CD14-positive monocyte (primary cell): ENCODE results near the gene NRG3. TPM values are rescaled to one million over a fixed set of nuclear protein-coding genes. Genes with fewer than 3 reads are reported as not detected.

Experiments used
- DNase-seq, 3 donors: peaks; one replicate each; pipeline ENCODE4 v3.0.0-alpha.2; 2011 to 2022
- H2AFZ ChIP-seq: 2 replicates; pipeline ENCODE4 v1.6.0; 2012; ENCODE audit warnings: mild to moderate bottlenecking, low read depth, low read length, inconsistent platforms; ENCODE audit not compliant: insufficient read depth, poor library complexity, severe bottlenecking
- H3K27ac ChIP-seq, 2 donors: 1 replicate in 1 of 2; 2 replicates in 1 of 2; pipeline ENCODE4 v1.5.1; 2012 to 2013; ENCODE audit warnings: low read length in 2 of 2, control low read depth in 1 of 2, inconsistent platforms in 1 of 2, low read depth in 1 of 2, mild to moderate bottlenecking in 1 of 2
- H3K27me3 ChIP-seq, 2 donors: one replicate each; pipeline versions ENCODE4 v1.6.0 to v1.6.1; 2011 to 2013; ENCODE audit warnings: low read length in 2 of 2; ENCODE audit not compliant: control insufficient read depth in 2 of 2, insufficient read depth in 2 of 2
- H3K36me3 ChIP-seq, 2 donors: replicated peaks in 1 of 2; 1 replicate in 1 of 2; 2 replicates in 1 of 2; pipeline versions ENCODE4 v1.5.1 to v1.6.1; 2012 to 2013; ENCODE audit warnings: low read length in 2 of 2, control low read depth in 1 of 2, inconsistent platforms in 1 of 2, mild to moderate bottlenecking in 1 of 2; ENCODE audit not compliant: insufficient read depth in 2 of 2, control insufficient read depth in 1 of 2
- H3K4me1 ChIP-seq, 2 donors: 1 replicate in 1 of 2; 2 replicates in 1 of 2; pipeline versions ENCODE4 v1.5.1 to v1.6.1; 2012 to 2013; ENCODE audit warnings: low read length in 2 of 2, control low read depth in 1 of 2, inconsistent platforms in 1 of 2, mild to moderate bottlenecking in 1 of 2, moderate library complexity in 1 of 2; ENCODE audit not compliant: insufficient read depth in 2 of 2, control insufficient read depth in 1 of 2
- H3K4me2 ChIP-seq: replicated peaks from 2 replicates; pipeline ENCODE3; 2012; ENCODE audit warnings: low read length, moderate library complexity, mild to moderate bottlenecking; ENCODE audit not compliant: poor library complexity, severe bottlenecking; ENCODE audit errors: extremely low read depth
- H3K4me3 ChIP-seq, 3 experiments: fragments of 200-600 bp in 1 of 3; sonication (generic) in 1 of 3; replicated peaks in 1 of 3; 1 replicate in 2 of 3; 2 replicates in 1 of 3; pipeline ENCODE4 v1.5.1; 2011 to 2013; ENCODE audit warnings: low read length in 3 of 3, mild to moderate bottlenecking in 3 of 3, control low read depth in 2 of 3, low read depth in 2 of 3, inconsistent platforms in 1 of 3, moderate library complexity in 1 of 3
- H3K79me2 ChIP-seq: 2 replicates; pipeline ENCODE4 v1.6.0; 2012; ENCODE audit warnings: mild to moderate bottlenecking, control low read depth, inconsistent platforms, low read length, moderate library complexity; ENCODE audit not compliant: insufficient read depth
- H3K9ac ChIP-seq: 2 replicates; pipeline ENCODE4 v1.6.0; 2017; ENCODE audit warnings: low read length, mild to moderate bottlenecking; ENCODE audit not compliant: insufficient read depth, poor library complexity, severe bottlenecking
- H3K9me3 ChIP-seq, 2 donors: replicated peaks in 1 of 2; 1 replicate in 1 of 2; 2 replicates in 1 of 2; pipeline versions ENCODE4 v1.5.1 to v1.6.1; 2012 to 2013; ENCODE audit warnings: low read length in 2 of 2, control low read depth in 1 of 2; ENCODE audit not compliant: control insufficient read depth in 1 of 2, insufficient read depth in 1 of 2
- H4K20me1 ChIP-seq: 2 replicates; pipeline ENCODE4 v1.6.0; 2012; ENCODE audit warnings: mild to moderate bottlenecking, low read length, control low read depth, moderate library complexity; ENCODE audit not compliant: insufficient read depth
- H3K27ac Mint-ChIP-seq, 7 donors: one replicate each; pipeline ENCODE4 v1.8.0; 2020; ENCODE audit warnings: mild to moderate bottlenecking in 7 of 7, mixed read lengths in 7 of 7, moderate library complexity in 6 of 7, inconsistent platforms in 2 of 7
- H3K27me3 Mint-ChIP-seq, 3 donors: one replicate each; pipeline ENCODE4 v1.8.0; 2021 to 2022; ENCODE audit warnings: low read depth in 3 of 3, mild to moderate bottlenecking in 3 of 3, mixed read lengths in 3 of 3, moderate library complexity in 3 of 3, inconsistent platforms in 1 of 3
- H3K36me3 Mint-ChIP-seq, 2 donors: one replicate each; pipeline ENCODE4 v1.8.0; 2020; ENCODE audit warnings: mixed read lengths in 2 of 2, inconsistent platforms in 1 of 2, mild to moderate bottlenecking in 1 of 2
- H3K4me1 Mint-ChIP-seq: one replicate; pipeline ENCODE4 v1.8.0; 2020; ENCODE audit warnings: mild to moderate bottlenecking, mixed read lengths
- H3K4me3 Mint-ChIP-seq, 2 donors: one replicate each; pipeline ENCODE4 v1.8.0; 2020; ENCODE audit warnings: mild to moderate bottlenecking in 2 of 2, mixed read lengths in 2 of 2, moderate library complexity in 1 of 2
- H3K9me3 Mint-ChIP-seq, 7 donors: one replicate each; pipeline ENCODE4 v1.8.0; 2020 to 2022; ENCODE audit warnings: mixed read lengths in 7 of 7, mild to moderate bottlenecking in 6 of 7, moderate library complexity in 6 of 7, inconsistent platforms in 2 of 7
- WGBS: methylation state at CpG from one replicate; pipeline ENCODE4 v1.1.5; 2013; ENCODE audit warnings: missing lambda C conversion rate; ENCODE audit not compliant: insufficient coverage; 5-methylcytosine and 5-hydroxymethylcytosine counted together
- intact Hi-C, 2 donors: fragments of 100-400 bp; cut with micrococcal nuclease; formaldehyde crosslinking; loops; one replicate each; pipeline versions ENCODE4 v1.15.0 to v1.15.1; 2023
- polyA plus RNA-seq, 3 donors: library from polyadenylated mRNA; depleted of rRNA in 1 of 3; unstranded in 2 of 3; stranded (reverse) in 1 of 3; fragments of 300-500 nt in 2 of 3; fragments of >200 nt in 1 of 3; fragmentation: Illumina TruSeq in 2 of 3; gene quantifications; 1 replicate in 2 of 3; 2 replicates in 1 of 3; pipeline ENCODE4 v1.2.3, GENCODE V29; 2012 to 2021
- TF ChIP-seq, protein P1 (sequence below): fragments of 200-600 bp; IDR thresholded peaks from one replicate; pipeline ENCODE4 v1.8.0; 2022; ENCODE audit warnings: antibody characterized with exemption, mild to moderate bottlenecking

NRG3 gene
- polyA plus RNA-seq, 3 donors = not detected

DNA sequence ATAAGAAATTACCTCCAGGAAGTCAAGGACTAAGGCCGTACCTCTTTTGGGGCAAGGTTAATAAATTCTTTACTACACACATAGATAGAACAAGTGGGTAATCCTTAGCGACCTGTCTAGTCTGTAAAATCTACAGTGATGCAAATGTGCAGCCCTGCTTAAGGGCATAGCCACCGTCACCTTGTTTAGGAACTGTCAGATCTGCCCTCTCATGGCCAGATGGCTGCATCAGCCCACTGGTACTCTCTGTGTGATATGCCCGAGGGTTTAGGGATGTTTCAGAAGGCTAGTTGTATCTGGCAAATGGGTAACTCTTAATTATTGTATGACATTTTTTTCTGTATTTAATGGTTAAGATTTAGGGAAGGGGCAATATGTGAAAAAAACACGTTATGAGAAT lies 74.3 kb downstream of the NRG3 start:
- no peak overlapping the region for H3K27ac Mint-ChIP-seq
- peaks cover 0 to 7% (median 0%) of the 10 kb centered on the region in 7 donors for H3K9me3 Mint-ChIP-seq
- no peak overlapping the region for H3K4me3 Mint-ChIP-seq
- H3K9ac ChIP-seq = no peak overlapping the region
- DNase-seq = no peak
- no peaks in the 10 kb centered on the region for H3K36me3 ChIP-seq
- no peaks in the 10 kb centered on the region for H3K79me2 ChIP-seq
- TF ChIP-seq, protein P1, sequence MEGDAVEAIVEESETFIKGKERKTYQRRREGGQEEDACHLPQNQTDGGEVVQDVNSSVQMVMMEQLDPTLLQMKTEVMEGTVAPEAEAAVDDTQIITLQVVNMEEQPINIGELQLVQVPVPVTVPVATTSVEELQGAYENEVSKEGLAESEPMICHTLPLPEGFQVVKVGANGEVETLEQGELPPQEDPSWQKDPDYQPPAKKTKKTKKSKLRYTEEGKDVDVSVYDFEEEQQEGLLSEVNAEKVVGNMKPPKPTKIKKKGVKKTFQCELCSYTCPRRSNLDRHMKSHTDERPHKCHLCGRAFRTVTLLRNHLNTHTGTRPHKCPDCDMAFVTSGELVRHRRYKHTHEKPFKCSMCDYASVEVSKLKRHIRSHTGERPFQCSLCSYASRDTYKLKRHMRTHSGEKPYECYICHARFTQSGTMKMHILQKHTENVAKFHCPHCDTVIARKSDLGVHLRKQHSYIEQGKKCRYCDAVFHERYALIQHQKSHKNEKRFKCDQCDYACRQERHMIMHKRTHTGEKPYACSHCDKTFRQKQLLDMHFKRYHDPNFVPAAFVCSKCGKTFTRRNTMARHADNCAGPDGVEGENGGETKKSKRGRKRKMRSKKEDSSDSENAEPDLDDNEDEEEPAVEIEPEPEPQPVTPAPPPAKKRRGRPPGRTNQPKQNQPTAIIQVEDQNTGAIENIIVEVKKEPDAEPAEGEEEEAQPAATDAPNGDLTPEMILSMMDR = no peak
- H2AFZ ChIP-seq = no peak overlapping the region
- no peak overlapping the region for H3K4me3 ChIP-seq
- no peaks in the 10 kb centered on the region for H3K4me1 ChIP-seq
- H3K36me3 Mint-ChIP-seq = no peaks in the 10 kb centered on the region
- no peaks in the 10 kb centered on the region for H3K27me3 Mint-ChIP-seq
- intact Hi-C loops = no loop called here
- no peaks in the 10 kb centered on the region for H4K20me1 ChIP-seq
- H3K4me1 Mint-ChIP-seq = no peaks in the 10 kb centered on the region
- H3K27ac ChIP-seq = no peak overlapping the region
- H3K9me3 ChIP-seq = peaks cover 0 to 3% of the 10 kb centered on the region in 2 donors
- 60% methylated on average over 2 of the region's 5 CpGs for WGBS
- H3K4me2 ChIP-seq = no peak overlapping the region
- no peaks in the 10 kb centered on the region for H3K27me3 ChIP-seq

DNA sequence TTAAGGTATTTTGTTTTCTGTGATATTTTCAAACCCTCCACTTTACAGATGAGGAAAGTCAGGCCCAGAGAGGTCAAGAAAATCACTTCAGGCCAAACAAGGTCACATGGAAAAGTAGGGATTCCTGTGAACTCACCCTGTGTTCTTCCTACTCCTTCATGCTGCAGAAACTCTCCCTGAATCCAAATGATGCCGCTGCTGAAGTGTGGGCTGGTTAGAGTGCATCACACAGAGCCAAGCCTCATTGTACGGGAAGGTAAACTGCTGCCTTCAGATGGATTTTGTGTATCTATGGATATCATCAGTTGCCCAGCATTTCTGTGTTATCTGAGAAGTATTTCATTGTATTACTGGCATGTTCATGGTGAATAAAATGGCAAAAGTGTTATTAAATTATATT lies 75.4 kb downstream of the NRG3 start:
- Histone ChIP-seq H3K4me1 (no peaks in the 10 kb centered on the region), H3K27ac (no peak overlapping the region), H3K9ac (no peak overlapping the region), H3K36me3 (no peaks in the 10 kb centered on the region), H2AFZ (no peak overlapping the region), H3K4me2 (no peak overlapping the region), H3K4me3 (no peak overlapping the region), H4K20me1 (no peaks in the 10 kb centered on the region), H3K9me3 (peaks cover 0 to 3% of the 10 kb centered on the region in 2 donors), H3K27me3 (no peaks in the 10 kb centered on the region), H3K79me2 (no peaks in the 10 kb centered on the region)
- Mint-ChIP-seq H3K36me3 (no peaks in the 10 kb centered on the region), H3K27ac (no peak overlapping the region), H3K27me3 (no peaks in the 10 kb centered on the region), H3K4me3 (no peak overlapping the region), H3K4me1 (no peaks in the 10 kb centered on the region), H3K9me3 (peaks cover 0 to 7% (median 0%) of the 10 kb centered on the region in 7 donors)
- 80% methylated on average over 1 of the region's 2 CpGs for WGBS
- no peak for DNase-seq
- TF ChIP-seq, protein P1 = no peak
- intact Hi-C loops = no loop called here
